IMR-90 (cell line): Measurements from ENCODE around the gene SLCO3A1. TPM values are rescaled to one million over a fixed set of nuclear protein-coding genes. Genes with fewer than 3 reads are reported as not detected.

ENCODE experiments used
- ATAC-seq: fragments of 200-7000 bp; cut with Tn5 transposase; 2 replicates; pipeline ENCODE4 v1.9.1; 2020; ENCODE audit warnings: low read depth, mild to moderate bottlenecking, moderate library complexity
- BruUV-seq: library from RNA; stranded (reverse); fragments of 400-500 nt; replicated peaks from 2 replicates; lab custom pipeline; 2021; lab: Mats Ljungman, UMichigan
- CTCF ChIA-PET: fragments of 300-600 bp; formaldehyde crosslinking; extraction: SDS; loops from one replicate; lab custom pipeline; 2021; ENCODE audit warnings: antibody characterized with exemption; lab: Yijun Ruan, JAX
- POLR2A ChIA-PET: fragments of 300-600 bp; sonication (Branson Sonifier 250); formaldehyde crosslinking; loops from one replicate; lab custom pipeline; 2022; ENCODE audit warnings: antibody characterized with exemption; ENCODE audit not compliant: unreplicated experiment; lab: Charles Lee
- DNase-seq: peaks from one replicate; pipeline ENCODE4 v3.0.0; 2013
- H2AFZ ChIP-seq: replicated peaks from 2 replicates; pipeline ENCODE3; 2013; ENCODE audit warnings: low read length, mild to moderate bottlenecking; ENCODE audit not compliant: poor library complexity
- H2AK5ac ChIP-seq: 2 replicates; pipeline ENCODE4 v1.6.1; 2013; ENCODE audit warnings: low read depth, low read length, inconsistent platforms
- H2AK9ac ChIP-seq: replicated peaks from 2 replicates; pipeline ENCODE3; 2013; ENCODE audit warnings: mild to moderate bottlenecking, low read depth, low read length, moderate library complexity; ENCODE audit not compliant: poor library complexity
- H2BK120ac ChIP-seq: 2 replicates; pipeline ENCODE4 v1.6.1; 2013; ENCODE audit warnings: low read depth, low read length, inconsistent platforms
- H2BK15ac ChIP-seq: 3 replicates; pipeline ENCODE4 v1.6.1; 2013; ENCODE audit warnings: low read depth, low read length, inconsistent platforms
- H2BK20ac ChIP-seq: 2 replicates; pipeline ENCODE4 v1.6.1; 2013; ENCODE audit warnings: low read depth, mild to moderate bottlenecking, inconsistent platforms, low read length, moderate library complexity
- H2BK5ac ChIP-seq: 2 replicates; pipeline ENCODE4 v1.6.1; 2013; ENCODE audit warnings: mild to moderate bottlenecking, low read depth, low read length, inconsistent platforms; ENCODE audit not compliant: poor library complexity, severe bottlenecking
- H3K14ac ChIP-seq: replicated peaks from 2 replicates; pipeline ENCODE4 v1.6.1; 2013; ENCODE audit warnings: low read depth, low read length, inconsistent platforms
- H3K18ac ChIP-seq: 2 replicates; pipeline ENCODE4 v1.6.1; 2013; ENCODE audit warnings: low read depth, low read length, control low read depth
- H3K23ac ChIP-seq: 2 replicates; pipeline ENCODE4 v1.6.1; 2013; ENCODE audit warnings: low read depth, low read length, inconsistent platforms
- H3K27ac ChIP-seq: 2 replicates; pipeline ENCODE4 v1.5.1; 2013; ENCODE audit warnings: mild to moderate bottlenecking, control low read depth, low read length; ENCODE audit not compliant: insufficient read depth
- H3K27me3 ChIP-seq: 2 replicates; pipeline ENCODE4 v1.6.1; 2013; ENCODE audit warnings: low read length; ENCODE audit not compliant: control insufficient read depth, insufficient read depth
- H3K36me3 ChIP-seq: 2 replicates; pipeline ENCODE4 v1.6.1; 2013; ENCODE audit warnings: low read length, mixed read lengths; ENCODE audit not compliant: control insufficient read depth, insufficient read depth
- H3K4ac ChIP-seq: 2 replicates; pipeline ENCODE4 v1.6.1; 2013; ENCODE audit warnings: low read depth, low read length, inconsistent platforms
- H3K4me1 ChIP-seq: 2 replicates; pipeline ENCODE4 v1.6.1; 2013; ENCODE audit warnings: low read length, mixed read lengths; ENCODE audit not compliant: control insufficient read depth, insufficient read depth
- H3K4me2 ChIP-seq: 2 replicates; pipeline ENCODE4 v1.6.1; 2013; ENCODE audit warnings: low read depth, mild to moderate bottlenecking, control low read depth, low read length, moderate library complexity
- H3K4me3 ChIP-seq: 2 replicates; pipeline ENCODE4 v1.5.1; 2013; ENCODE audit warnings: low read depth, mild to moderate bottlenecking, control low read depth, low read length, moderate library complexity; ENCODE audit not compliant: insufficient read depth
- H3K56ac ChIP-seq: 2 replicates; pipeline ENCODE4 v1.6.1; 2013; ENCODE audit warnings: low read length, inconsistent platforms; ENCODE audit not compliant: insufficient read depth; ENCODE audit errors: extremely low read depth
- H3K79me1 ChIP-seq, 2 experiments: 2 replicates each; pipeline ENCODE4 v1.6.1; 2013; ENCODE audit warnings: low read length in 2 of 2, inconsistent platforms in 1 of 2, low read depth in 1 of 2
- H3K9ac ChIP-seq: 2 replicates; pipeline ENCODE4 v1.6.1; 2013; ENCODE audit warnings: low read depth, low read length, control low read depth
- H3K9me1 ChIP-seq: 2 replicates; pipeline ENCODE4 v1.6.1; 2013; ENCODE audit warnings: low read length, inconsistent platforms; ENCODE audit not compliant: insufficient read depth
- H3K9me3 ChIP-seq: 2 replicates; pipeline ENCODE4 v1.6.1; 2013; ENCODE audit warnings: low read length; ENCODE audit not compliant: control insufficient read depth, insufficient read depth
- H4K20me1 ChIP-seq: 2 replicates; pipeline ENCODE4 v1.6.1; 2013; ENCODE audit warnings: low read length, inconsistent platforms; ENCODE audit not compliant: insufficient read depth
- H4K5ac ChIP-seq: 2 replicates; pipeline ENCODE4 v1.6.1; 2013; ENCODE audit warnings: mild to moderate bottlenecking, low read depth, low read length, control low read depth
- H4K8ac ChIP-seq, 2 experiments: 2 replicates each; pipeline ENCODE4 v1.6.1; 2013; ENCODE audit warnings: low read depth in 2 of 2, low read length in 2 of 2, control low read depth in 1 of 2, inconsistent platforms in 1 of 2
- H4K91ac ChIP-seq: 2 replicates; pipeline ENCODE4 v1.6.1; 2013; ENCODE audit warnings: low read depth, low read length, inconsistent platforms; ENCODE audit not compliant: insufficient read depth
- BHLHE40 ChIP-seq: fragments of 150-350 bp; IDR thresholded peaks from 2 replicates; pipeline ENCODE4 v1.6.1; 2016; ENCODE audit warnings: mild to moderate bottlenecking, low read depth, low read length
- CEBPB ChIP-seq: IDR thresholded peaks from 2 replicates; pipeline ENCODE4 v1.6.1; 2012; ENCODE audit warnings: low read depth, low read length, improper control_type of control experiment
- MAFK ChIP-seq: IDR thresholded peaks from 2 replicates; pipeline ENCODE4 v1.6.1; 2012; ENCODE audit warnings: low read depth, low read length, improper control_type of control experiment
- MXI1 ChIP-seq: IDR thresholded peaks from 2 replicates; pipeline ENCODE4 v1.6.1; 2012; ENCODE audit warnings: low read depth, mild to moderate bottlenecking, low read length, moderate library complexity, borderline replicate concordance
- RFX5 ChIP-seq: IDR thresholded peaks from 2 replicates; pipeline ENCODE4 v1.8.0; 2012; ENCODE audit warnings: low read depth, mild to moderate bottlenecking, low read length, moderate library complexity
- SMC3 ChIP-seq: fragments of 150-350 bp; IDR thresholded peaks from 2 replicates; pipeline ENCODE4 v1.6.1; 2016; ENCODE audit warnings: low read depth, mild to moderate bottlenecking, antibody characterized with exemption, low read length, moderate library complexity
- WGBS, 2 experiments: methylation state at CpG; one replicate each; pipeline versions ENCODE4 v1.1.5 to v1.1.7; 2013; ENCODE audit warnings: missing lambda C conversion rate in 2 of 2; ENCODE audit not compliant: insufficient read length in 1 of 2; ENCODE audit errors: extremely low coverage in 2 of 2; 5-methylcytosine and 5-hydroxymethylcytosine counted together
- dilution Hi-C: fragments of 300-500 bp; cut with HindIII; formaldehyde crosslinking; loops from one replicate; pipeline ENCODE4 v1.14.3; 2018; ENCODE audit warnings: low sequenced_read_pairs; ENCODE audit not compliant: unreplicated experiment
- in situ Hi-C: fragments of 300-500 bp; cut with MboI; formaldehyde crosslinking; loops from 3 replicates; pipeline ENCODE4 v1.14.3; 2019; ENCODE audit warnings: low sequenced_read_pairs, inconsistent platforms, mixed read lengths
- intact Hi-C: fragments of 100-400 bp; cut with micrococcal nuclease; formaldehyde crosslinking; loops from 2 replicates; pipeline ENCODE4 v1.10.0; 2022
- polyA plus RNA-seq, 3 experiments: library from polyadenylated mRNA; depleted of rRNA; stranded (reverse); fragments of >200 nt; gene quantifications; 2 replicates each; pipeline ENCODE4 v1.2.3, GENCODE V29; 2012; ENCODE audit warnings: low replicate concordance in 1 of 3
- total RNA-seq: library from RNA; depleted of rRNA; stranded (reverse); fragments of >200 nt; gene quantifications from 2 replicates; pipeline ENCODE4 v1.2.3, GENCODE V29; 2012

The SLCO3A1 gene
- total and polyA plus RNA-seq, 2 of the 4 experiments (the other 2 are of a cell fraction): 4.7 to 8.1 TPM

- no peak overlapping the region for H4K91ac ChIP-seq
- no peak overlapping the region for H3K23ac ChIP-seq
- TF ChIP-seq CEBPB (no peak), SMC3 (no peak), BHLHE40 (no peak), MAFK (no peak), RFX5 (no peak), MXI1 (no peak)
- no peak overlapping the region for H4K8ac ChIP-seq
- no peak overlapping the region for H3K9ac ChIP-seq
- H3K27me3 ChIP-seq: no peaks in the 10 kb centered on the region
- H2BK20ac ChIP-seq: no peak overlapping the region
- no peak overlapping the region for H2AFZ ChIP-seq
- H2AK9ac ChIP-seq: no peak overlapping the region
- in situ Hi-C loops: no loop called here
- DNase-seq (no peak), ATAC-seq (no peak)
- H3K14ac ChIP-seq: no peak overlapping the region
- H3K4me1 ChIP-seq: peaks cover 2% of the 10 kb centered on the region; the same call in 1 of the 2 replicates
- no peaks in the 10 kb centered on the region for H4K20me1 ChIP-seq
- H2BK120ac ChIP-seq: no peak overlapping the region
- BruUV-seq: no TSS peak
- H3K4me2 ChIP-seq: no peak overlapping the region
- dilution Hi-C loops: no loop called here
- H3K4me3 ChIP-seq: no peak overlapping the region
- intact Hi-C loops: no loop called here
- no peak overlapping the region for H3K18ac ChIP-seq
- H2BK5ac ChIP-seq: no peak overlapping the region
- no peak overlapping the region for H2AK5ac ChIP-seq
- no peak overlapping the region for H2BK15ac ChIP-seq
- H3K9me3 ChIP-seq: no peaks in the 10 kb centered on the region
- H3K79me1 ChIP-seq: no peaks in the 10 kb centered on the region
- ChIA-PET POLR2A (no interaction called here), CTCF (no interaction called here)
- H3K27ac ChIP-seq: no peak overlapping the region
- no peak overlapping the region for H3K56ac ChIP-seq
- WGBS, 2 experiments: 98% methylated on average over 6 of the region's 15 CpGs; no CpG with 5 or more reads in 1 of the 2 experiments
- H3K36me3 ChIP-seq: no peaks in the 10 kb centered on the region
- no peak overlapping the region for H4K5ac ChIP-seq
- H3K4ac ChIP-seq: no peak overlapping the region
- H3K9me1 ChIP-seq: no peaks in the 10 kb centered on the region
Observed at GRCh38 chr15:91872356-91873137, 19.0 kb downstream of the SLCO3A1 start.
